Upper lobe of left lung (tissue), 4 donors: ENCODE results near the gene MYOM1.

Source experiments
- CTCF ChIP-seq, 6 experiments: fragments of 450-650 bp in 4 of 6; fragments of 200-600 bp in 2 of 6; sonication (generic) in 2 of 6; IDR thresholded peaks; one replicate each; pipeline ENCODE4 v1.5.1; 2016 to 2019; ENCODE audit warnings: antibody characterized with exemption in 6 of 6
- POLR2A ChIP-seq, 4 donors: fragments of 450-650 bp; IDR thresholded peaks; one replicate each; pipeline ENCODE4 v1.5.1; 2016 to 2017; ENCODE audit warnings: antibody characterized with exemption in 4 of 4, mild to moderate bottlenecking in 2 of 4
- POLR2AphosphoS5 ChIP-seq, 2 donors: sonication (generic); formaldehyde crosslinking; IDR thresholded peaks; one replicate each; pipeline ENCODE4 v1.5.1; 2017; ENCODE audit warnings: antibody characterized with exemption in 2 of 2

DNA sequence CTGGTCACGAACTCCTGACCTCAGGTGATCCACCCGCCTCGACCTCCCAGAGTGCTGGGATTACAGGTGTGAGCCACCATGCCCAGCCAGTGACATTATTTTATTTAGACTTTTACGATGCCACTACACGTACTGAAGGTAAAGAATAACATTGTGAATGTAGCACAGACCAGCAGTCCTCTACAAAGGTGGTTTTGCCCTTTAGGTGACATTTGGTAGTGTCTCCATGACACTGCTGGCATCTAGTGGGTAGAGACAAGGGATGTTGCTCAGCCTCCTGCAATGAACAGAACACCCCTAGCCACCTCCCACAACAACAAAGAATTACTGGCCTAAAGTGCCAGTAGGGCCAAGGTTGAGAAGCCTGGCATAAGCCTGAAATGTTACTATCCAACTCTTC lies 69.5 kb downstream of the MYOM1 start:
- TF ChIP-seq POLR2A (IDR thresholded peaks at IDR 0.05) (no peak), CTCF (IDR thresholded peaks at IDR 0.05) (no peak), POLR2AphosphoS5 (IDR thresholded peaks at IDR 0.05) (no peak)
